ENCODE measurements around the gene ARHGAP26.
"Not testable (repeated sequence)": the region's sequence is repeated elsewhere in the genome, so short reads cannot be mapped to it uniquely, and the experiment has no call there.

The ARHGAP26 gene

DNA sequence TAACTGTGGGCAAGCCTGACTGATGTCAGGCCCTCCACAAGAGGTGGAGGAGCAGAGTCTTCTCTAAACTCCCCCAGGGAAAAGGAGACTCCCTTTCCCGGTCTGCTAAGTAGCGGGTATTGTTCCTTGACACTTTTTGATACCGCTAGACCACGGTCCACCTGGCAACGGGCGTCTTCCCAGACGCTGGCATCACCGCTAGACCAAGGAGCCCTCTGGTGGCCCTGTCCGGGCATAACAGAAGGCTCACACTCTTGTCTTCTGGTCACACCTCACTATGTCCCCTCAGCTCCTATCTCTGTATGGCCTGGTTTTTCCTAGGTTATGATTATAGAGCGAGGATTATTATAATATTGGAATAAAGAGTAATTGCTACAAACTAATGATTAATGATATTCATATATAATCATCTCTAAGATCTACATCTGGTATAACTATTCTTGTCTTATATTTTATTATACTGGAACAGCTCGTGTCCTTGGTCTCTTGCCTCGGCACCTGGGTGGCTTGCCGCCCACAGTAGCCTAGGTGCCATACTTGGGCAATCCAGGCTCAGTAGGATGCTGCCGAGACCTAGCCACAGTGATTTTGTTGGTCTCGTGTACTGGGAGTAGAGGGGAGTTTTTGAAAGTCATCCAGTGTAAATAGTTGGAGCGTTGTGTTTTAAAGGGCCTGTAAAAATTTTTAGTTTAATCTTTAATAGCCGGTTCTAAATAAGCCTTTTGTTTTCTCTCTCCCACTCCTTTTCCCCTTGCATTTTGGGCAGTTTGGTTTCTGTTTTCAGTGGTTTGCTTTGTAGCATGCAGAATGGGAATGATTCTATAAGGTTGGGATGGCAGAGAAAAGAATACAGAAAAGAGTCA is 195.3 kb downstream of the ARHGAP26 start:
- TF ChIP-seq, protein P1, sequence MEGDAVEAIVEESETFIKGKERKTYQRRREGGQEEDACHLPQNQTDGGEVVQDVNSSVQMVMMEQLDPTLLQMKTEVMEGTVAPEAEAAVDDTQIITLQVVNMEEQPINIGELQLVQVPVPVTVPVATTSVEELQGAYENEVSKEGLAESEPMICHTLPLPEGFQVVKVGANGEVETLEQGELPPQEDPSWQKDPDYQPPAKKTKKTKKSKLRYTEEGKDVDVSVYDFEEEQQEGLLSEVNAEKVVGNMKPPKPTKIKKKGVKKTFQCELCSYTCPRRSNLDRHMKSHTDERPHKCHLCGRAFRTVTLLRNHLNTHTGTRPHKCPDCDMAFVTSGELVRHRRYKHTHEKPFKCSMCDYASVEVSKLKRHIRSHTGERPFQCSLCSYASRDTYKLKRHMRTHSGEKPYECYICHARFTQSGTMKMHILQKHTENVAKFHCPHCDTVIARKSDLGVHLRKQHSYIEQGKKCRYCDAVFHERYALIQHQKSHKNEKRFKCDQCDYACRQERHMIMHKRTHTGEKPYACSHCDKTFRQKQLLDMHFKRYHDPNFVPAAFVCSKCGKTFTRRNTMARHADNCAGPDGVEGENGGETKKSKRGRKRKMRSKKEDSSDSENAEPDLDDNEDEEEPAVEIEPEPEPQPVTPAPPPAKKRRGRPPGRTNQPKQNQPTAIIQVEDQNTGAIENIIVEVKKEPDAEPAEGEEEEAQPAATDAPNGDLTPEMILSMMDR (IDR thresholded peaks at IDR 0.05; ENCODE audit: extremely low read depth, insufficient read depth, missing control alignments), result peak; percentile 14
- DNase-seq (ENCODE audit: low spot score); in situ Hi-C loops (cut with MboI; ENCODE audit: low pct_unique_long_range_greater_than_20kb, low sequenced_read_pairs, unreplicated experiment): not testable (repeated sequence)

DNA sequence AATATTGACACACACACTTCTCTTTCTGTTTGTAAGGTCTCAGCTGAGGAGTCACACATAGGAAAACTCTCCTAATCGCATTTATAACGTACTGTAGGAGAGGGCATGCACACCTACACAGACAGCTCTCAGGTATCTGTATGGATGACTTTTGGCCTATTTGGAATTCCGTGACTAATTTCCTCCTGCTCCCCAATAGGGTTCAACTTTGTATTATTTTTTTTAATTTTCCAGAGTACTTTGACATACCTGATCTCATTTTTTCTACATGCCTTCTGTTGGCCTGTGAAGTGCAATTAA is 195.9 kb downstream of the ARHGAP26 start:
- DNase-seq (ENCODE audit: low spot score), result no peak
- TF ChIP-seq, protein P1 (IDR thresholded peaks at IDR 0.05; ENCODE audit: extremely low read depth, insufficient read depth, missing control alignments), result no peak
- in situ Hi-C loops (cut with MboI; ENCODE audit: low pct_unique_long_range_greater_than_20kb, low sequenced_read_pairs, unreplicated experiment), result no loop called here

DNA sequence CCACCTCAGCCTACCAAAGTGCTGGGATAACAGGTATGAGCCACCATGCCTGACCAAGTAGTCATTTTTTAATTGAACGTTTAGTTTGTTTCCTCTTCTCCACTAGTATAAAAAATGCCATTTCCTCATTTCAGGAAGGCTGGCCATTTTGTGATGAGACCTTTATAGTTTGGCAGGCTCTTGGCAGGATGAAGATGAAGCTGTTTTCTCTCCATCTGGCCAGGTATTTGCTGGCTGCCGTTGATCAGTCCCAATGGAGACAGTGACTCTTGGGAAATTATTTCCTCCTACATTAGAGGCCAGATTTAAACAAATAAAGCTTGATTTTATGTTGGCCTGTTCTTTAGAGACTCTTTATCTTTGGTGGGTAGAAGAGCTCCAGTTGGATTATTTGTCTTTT is 199.0 kb downstream of the ARHGAP26 start:
- in situ Hi-C loops (cut with MboI; ENCODE audit: low pct_unique_long_range_greater_than_20kb, low sequenced_read_pairs, unreplicated experiment), result no loop called here
- DNase-seq (ENCODE audit: low spot score), result no peak
- TF ChIP-seq, protein P1 (IDR thresholded peaks at IDR 0.05; ENCODE audit: extremely low read depth, insufficient read depth, missing control alignments), result no peak

DNA sequence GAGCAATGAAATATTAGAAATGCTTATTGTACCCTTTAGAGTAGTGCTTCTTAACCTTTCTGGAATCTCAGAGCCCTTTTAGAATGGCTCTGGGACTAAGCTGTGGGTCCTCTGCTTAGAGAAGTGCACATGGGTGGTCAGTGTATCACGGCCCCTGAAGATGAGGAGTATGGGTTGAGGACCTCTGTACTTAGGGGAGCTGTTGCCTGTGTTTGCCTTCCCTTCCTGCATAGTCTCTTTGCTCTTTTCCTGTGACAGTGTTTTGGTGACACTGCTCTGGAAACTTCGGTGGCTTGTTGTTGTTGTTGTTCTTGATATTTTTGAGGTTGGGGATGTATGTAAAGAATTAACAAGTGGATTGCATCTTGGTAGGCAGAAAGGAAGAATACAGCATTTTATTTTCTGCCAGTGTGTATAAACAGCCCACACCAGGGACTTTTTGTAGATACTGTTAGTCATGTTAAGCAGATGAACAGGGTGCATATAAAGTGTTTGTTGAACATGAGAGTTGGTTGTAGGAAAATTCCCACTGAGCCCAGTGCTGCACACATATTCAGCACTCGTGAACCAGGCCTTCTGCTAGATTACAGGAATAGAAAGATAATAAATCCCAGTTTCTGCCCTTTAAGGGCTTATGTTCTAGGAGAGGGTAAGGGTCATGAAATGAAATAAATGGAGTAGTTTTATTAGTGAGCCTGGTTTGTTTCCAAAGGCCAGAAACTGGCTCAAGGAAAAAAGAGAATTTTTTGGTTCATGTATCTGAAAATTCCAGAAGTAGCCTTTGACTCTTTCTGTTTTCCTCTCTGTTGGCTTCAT is 199.7 kb downstream of the ARHGAP26 start:
- no peak for DNase-seq (ENCODE audit: low spot score)
- TF ChIP-seq, protein P1 (IDR thresholded peaks at IDR 0.05; ENCODE audit: extremely low read depth, insufficient read depth, missing control alignments), result no peak

DNA sequence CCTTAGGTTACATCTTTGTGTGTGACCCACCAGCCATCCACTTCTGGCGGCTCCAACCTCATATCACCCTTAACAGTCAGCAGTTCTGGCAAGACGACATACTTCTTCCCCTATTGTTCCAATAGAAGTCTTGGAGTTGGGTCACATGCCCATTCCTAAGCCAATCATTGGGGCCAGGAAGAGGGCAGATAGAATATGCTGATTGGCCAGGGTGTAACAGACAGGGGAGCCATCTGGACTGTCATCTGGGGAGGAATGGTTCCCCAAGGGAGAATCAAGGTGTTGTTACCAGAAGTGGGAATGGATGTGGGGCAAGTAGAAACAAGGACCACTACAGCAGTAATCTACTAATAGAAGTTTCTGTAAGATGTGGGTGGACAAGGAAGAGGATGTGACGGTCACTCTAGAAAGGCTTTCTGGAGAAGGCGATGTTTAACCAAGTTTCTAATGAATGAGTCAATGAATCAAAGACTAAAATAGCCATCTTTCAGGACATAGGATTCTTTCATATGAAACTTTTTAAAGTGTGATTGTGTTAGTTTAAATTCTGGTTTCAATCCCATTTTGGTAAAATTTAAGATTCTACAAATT is 200.4 kb downstream of the ARHGAP26 start:
- in situ Hi-C loops (cut with MboI; ENCODE audit: low pct_unique_long_range_greater_than_20kb, low sequenced_read_pairs, unreplicated experiment), result no loop called here
- no peak for DNase-seq (ENCODE audit: low spot score)
- TF ChIP-seq, protein P1 (IDR thresholded peaks at IDR 0.05; ENCODE audit: extremely low read depth, insufficient read depth, missing control alignments), result no peak

More for the DNA sequence above, 199.7 kb downstream of the ARHGAP26 start:
- in situ Hi-C loops (cut with MboI; ENCODE audit: low pct_unique_long_range_greater_than_20kb, low sequenced_read_pairs, unreplicated experiment), result no loop called here

DNA sequence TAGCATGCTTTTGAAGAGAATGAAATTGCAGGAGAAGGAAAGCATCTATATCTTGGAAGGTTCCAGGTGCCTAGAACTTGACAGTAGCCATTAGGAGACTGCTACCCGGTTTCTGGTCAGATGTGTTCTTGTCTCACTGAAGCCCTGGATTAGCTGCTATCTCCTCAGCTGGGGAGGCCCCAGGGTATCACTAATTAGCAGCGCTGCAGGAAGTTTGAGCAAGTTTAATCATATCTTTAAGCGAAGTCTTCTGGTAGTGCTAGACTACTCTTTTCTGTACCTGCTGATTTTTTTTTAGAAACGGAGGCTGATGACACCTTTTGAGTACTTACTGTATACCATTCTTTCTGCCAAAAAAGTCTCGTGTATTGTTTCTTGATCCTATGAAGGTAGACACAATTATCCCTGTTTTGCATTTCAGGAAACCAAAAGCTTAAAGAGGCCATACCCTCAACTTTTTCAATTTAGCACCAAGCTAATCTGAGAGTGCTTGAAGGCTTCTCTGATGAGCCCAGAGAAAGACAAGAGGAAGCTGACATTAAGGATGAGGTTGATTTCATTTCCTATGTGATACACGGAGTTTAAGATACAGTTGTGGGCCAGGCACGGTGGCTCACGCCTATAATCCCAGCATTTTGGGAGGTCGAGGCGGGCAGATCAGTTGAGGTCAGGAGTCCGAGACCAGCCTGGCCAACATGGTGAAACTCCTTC is 201.3 kb downstream of the ARHGAP26 start:
- TF ChIP-seq, protein P1 (IDR thresholded peaks at IDR 0.05; ENCODE audit: extremely low read depth, insufficient read depth, missing control alignments), result no peak
- DNase-seq (ENCODE audit: low spot score), result no peak
- in situ Hi-C loops (cut with MboI; ENCODE audit: low pct_unique_long_range_greater_than_20kb, low sequenced_read_pairs, unreplicated experiment), result no loop called here
